Measurements from ENCODE around the gene TTLL11.

- TF ChIP-seq, protein P1, sequence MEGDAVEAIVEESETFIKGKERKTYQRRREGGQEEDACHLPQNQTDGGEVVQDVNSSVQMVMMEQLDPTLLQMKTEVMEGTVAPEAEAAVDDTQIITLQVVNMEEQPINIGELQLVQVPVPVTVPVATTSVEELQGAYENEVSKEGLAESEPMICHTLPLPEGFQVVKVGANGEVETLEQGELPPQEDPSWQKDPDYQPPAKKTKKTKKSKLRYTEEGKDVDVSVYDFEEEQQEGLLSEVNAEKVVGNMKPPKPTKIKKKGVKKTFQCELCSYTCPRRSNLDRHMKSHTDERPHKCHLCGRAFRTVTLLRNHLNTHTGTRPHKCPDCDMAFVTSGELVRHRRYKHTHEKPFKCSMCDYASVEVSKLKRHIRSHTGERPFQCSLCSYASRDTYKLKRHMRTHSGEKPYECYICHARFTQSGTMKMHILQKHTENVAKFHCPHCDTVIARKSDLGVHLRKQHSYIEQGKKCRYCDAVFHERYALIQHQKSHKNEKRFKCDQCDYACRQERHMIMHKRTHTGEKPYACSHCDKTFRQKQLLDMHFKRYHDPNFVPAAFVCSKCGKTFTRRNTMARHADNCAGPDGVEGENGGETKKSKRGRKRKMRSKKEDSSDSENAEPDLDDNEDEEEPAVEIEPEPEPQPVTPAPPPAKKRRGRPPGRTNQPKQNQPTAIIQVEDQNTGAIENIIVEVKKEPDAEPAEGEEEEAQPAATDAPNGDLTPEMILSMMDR (IDR thresholded peaks at IDR 0.05 in 4 of 5, conservative IDR thresholded peaks at IDR 0.05 in 1 of 5) = no peak
- no peak for TF ChIP-seq POLR2A (IDR thresholded peaks at IDR 0.05)
Observed at GRCh38 chr9:122131401-122132001, 38.4 kb upstream of the TTLL11 start.
